HCT116 (cell line): Measurements from ENCODE around the gene WDR43. TPM values are rescaled to one million over a fixed set of nuclear protein-coding genes. Genes with fewer than 3 reads are reported as not detected.

Source experiments
- ATAC-seq: fragments of 200-7000 bp; cut with Tn5 transposase; 2 replicates; pipeline ENCODE4 v1.9.1; 2020; ENCODE audit warnings: mild to moderate bottlenecking, moderate library complexity
- BruUV-seq: library from RNA; stranded (reverse); fragments of 400-500 nt; replicated peaks from 2 replicates; lab custom pipeline; 2021; lab: Mats Ljungman, UMichigan
- CTCF ChIA-PET: fragments of 300-600 bp; sonication (Branson Sonifier 250); formaldehyde crosslinking; loops from one replicate; lab custom pipeline; 2021; ENCODE audit warnings: antibody characterized with exemption; lab: Charles Lee
- POLR2A ChIA-PET: fragments of 300-600, 350-600 bp; sonication (Branson Sonifier 250); formaldehyde crosslinking; loops from one replicate; lab custom pipeline; 2021; ENCODE audit warnings: antibody characterized with exemption; lab: Charles Lee
- RAD21 ChIA-PET, 2 experiments: fragments of 300-600 bp; sonication (Branson Sonifier 250); formaldehyde crosslinking; loops; one replicate each; lab custom pipeline; 2023; ENCODE audit warnings: low total read pairs in 2 of 2; ENCODE audit not compliant: uncharacterized antibody in 2 of 2, unreplicated experiment in 2 of 2, low non-redundant PET in 1 of 2; lab: Charles Lee
- DNase-seq: peaks from one replicate; pipeline ENCODE4 v3.0.0-alpha.2; 2010; ENCODE audit warnings: low read depth, low spot score
- H2AFZ ChIP-seq: fragments of 200-600 bp; shearing (Covaris generic), sonication (generic); 2 replicates; pipeline ENCODE4 v1.6.1; 2017; ENCODE audit warnings: low read depth, mixed run types, mixed read lengths, antibody characterized with exemption, low read length; ENCODE audit not compliant: poor library complexity, severe bottlenecking
- H3K27ac ChIP-seq: 2 replicates; pipeline ENCODE4 v1.5.1; 2012; ENCODE audit warnings: low read depth, low read length
- H3K27me3 ChIP-seq: fragments of 200-600 bp; sonication (generic); 2 replicates; pipeline ENCODE4 v1.6.1; 2016; ENCODE audit warnings: mixed run types, low read length, mixed read lengths; ENCODE audit not compliant: insufficient read depth
- H3K36me3 ChIP-seq, 2 experiments: fragments of 200-500 bp in 1 of 2; fragments of 200-600 bp in 1 of 2; sonication (Bioruptor generic) in 1 of 2; sonication (generic) in 1 of 2; 2 replicates each; pipeline versions ENCODE4 v1.5.1 to v1.6.1; 2014 to 2016; ENCODE audit warnings: low read length in 2 of 2, inconsistent platforms in 1 of 2, mixed read lengths in 1 of 2, mixed run types in 1 of 2; ENCODE audit not compliant: insufficient read depth in 2 of 2, control insufficient read depth in 1 of 2
- H3K4me1 ChIP-seq, 2 experiments: fragments of 200-600 bp in 1 of 2; sonication (generic) in 1 of 2; 2 replicates each; pipeline versions ENCODE4 v1.5.1 to v1.6.1; 2012 to 2017; ENCODE audit warnings: low read length in 2 of 2, inconsistent platforms in 1 of 2, mild to moderate bottlenecking in 1 of 2, mixed read lengths in 1 of 2, mixed run types in 1 of 2, moderate library complexity in 1 of 2; ENCODE audit not compliant: insufficient read depth in 2 of 2, control insufficient read depth in 1 of 2
- H3K4me2 ChIP-seq: fragments of 200-600 bp; sonication (generic); 2 replicates; pipeline ENCODE4 v1.6.1; 2017; ENCODE audit warnings: mixed run types, low read length, mixed read lengths
- H3K4me3 ChIP-seq, 2 experiments: fragments of 200-600 bp in 1 of 2; sonication (generic) in 1 of 2; replicated peaks in 1 of 2; 2 replicates each; pipeline ENCODE4 v1.5.1; 2011 to 2016; ENCODE audit warnings: low read length in 2 of 2, control low read depth in 1 of 2, low read depth in 1 of 2, mild to moderate bottlenecking in 1 of 2, mixed read lengths in 1 of 2, mixed run types in 1 of 2
- H3K79me2 ChIP-seq: fragments of 200-600 bp; sonication (generic); 2 replicates; pipeline ENCODE4 v1.6.1; 2017; ENCODE audit warnings: mild to moderate bottlenecking, mixed run types, low read length, moderate library complexity, mixed read lengths; ENCODE audit not compliant: insufficient read depth
- H3K9ac ChIP-seq: fragments of 200-600 bp; sonication (generic); 2 replicates; pipeline ENCODE4 v1.6.1; 2016; ENCODE audit warnings: low read length, mixed read lengths
- H3K9me2 ChIP-seq: fragments of 200-600 bp; sonication (generic), shearing (Covaris generic); 2 replicates; pipeline ENCODE4 v1.6.1; 2017; ENCODE audit warnings: mixed run types, mild to moderate bottlenecking, moderate library complexity; ENCODE audit not compliant: insufficient read depth
- H3K9me3 ChIP-seq, 2 experiments: fragments of 200-500 bp in 1 of 2; fragments of 200-600 bp in 1 of 2; sonication (Bioruptor generic) in 1 of 2; sonication (generic) in 1 of 2; 2 replicates each; pipeline ENCODE4 v1.6.1; 2014 to 2017; ENCODE audit warnings: low read length in 2 of 2, mixed read lengths in 2 of 2, inconsistent platforms in 1 of 2, low read depth in 1 of 2, mild to moderate bottlenecking in 1 of 2, mixed run types in 1 of 2, moderate library complexity in 1 of 2; ENCODE audit not compliant: control insufficient read depth in 1 of 2, insufficient read depth in 1 of 2
- H4K20me1 ChIP-seq: fragments of 200-600 bp; sonication (generic), shearing (Covaris generic); 2 replicates; pipeline ENCODE4 v1.6.1; 2017; ENCODE audit warnings: mixed run types, mild to moderate bottlenecking, moderate library complexity; ENCODE audit not compliant: insufficient read depth
- ATF3 ChIP-seq: IDR thresholded peaks from 2 replicates; pipeline ENCODE4 v1.6.1; 2012
- EGR1 ChIP-seq: IDR thresholded peaks from 2 replicates; pipeline ENCODE4 v1.6.1; 2012; ENCODE audit warnings: low read depth
- ELF1 ChIP-seq: IDR thresholded peaks from 2 replicates; pipeline ENCODE4 v1.6.1; 2012; ENCODE audit warnings: low read depth, borderline replicate concordance
- POLR2A ChIP-seq: IDR thresholded peaks from 2 replicates; pipeline ENCODE4 v1.7.0; 2011; ENCODE audit warnings: borderline replicate concordance; ENCODE audit not compliant: insufficient read depth, insufficient read length; ENCODE audit errors: extremely low read depth
- ZFX ChIP-seq: fragments of 450-650 bp; IDR thresholded peaks from 2 replicates; pipeline ENCODE4 v1.6.1; 2017
- ZNF274 ChIP-seq: fragments of 200-500 bp; sonication (Bioruptor generic); IDR thresholded peaks from 2 replicates; pipeline ENCODE4 v1.6.1; 2014; ENCODE audit warnings: mild to moderate bottlenecking, low read depth, low read length, inconsistent platforms
- intact Hi-C: fragments of 100-400 bp; cut with micrococcal nuclease; formaldehyde crosslinking; loops from 2 replicates; pipeline ENCODE4 v1.10.0; 2022
- total RNA-seq: library from RNA; stranded (reverse); gene quantifications from one replicate; pipeline ENCODE4 v1.2.1, GENCODE V29; 2021; ENCODE audit not compliant: unreplicated experiment

The WDR43 gene
- total RNA-seq, 1 experiment from 2014 or later = 119 TPM

GRCh38 chr2:28868611-28869010 is 25.9 kb upstream of the WDR43 start:
- Histone ChIP-seq H3K9me2 (no peaks in the 10 kb centered on the region), H2AFZ (no peak overlapping the region), H3K9me3 (no peaks in the 10 kb centered on the region), H3K27me3 (no peaks in the 10 kb centered on the region), H4K20me1 (no peaks in the 10 kb centered on the region), H3K4me3 (peak overlapping the region; percentile 4 to 97; a peak in 3 of 4 replicates), H3K4me2 (peak overlapping the region; percentile 99; the same call in 1 of the 2 replicates), H3K9ac (no peak overlapping the region), H3K36me3 (peaks cover 0 to 9% of the 10 kb centered on the region in 2 experiments; a peak in 1 of 4 replicates), H3K4me1 (peaks cover 10 to 14% of the 10 kb centered on the region in 2 experiments; a peak in 3 of 4 replicates)
- RAD21 ChIA-PET = no interaction called here
- CTCF ChIA-PET = no interaction called here
- no peak for DNase-seq
- BruUV-seq = no TSS peak
- no peak for TF ChIP-seq ATF3
- no peak for TF ChIP-seq ZFX
- no peak for TF ChIP-seq POLR2A
- no peak for TF ChIP-seq ZNF274
- TF ChIP-seq, all 23 proteins: peak for 0
- Histone ChIP-seq H3K27ac (no peak overlapping the region), H3K79me2 (peaks cover 59% of the 10 kb centered on the region)
- POLR2A ChIA-PET = no interaction called here
- no peak for ATAC-seq
- intact Hi-C loops = no loop called here

GRCh38 chr2:28869494-28870145 is 24.8 kb upstream of the WDR43 start:
- peak overlapping the region; percentile 89 for H3K9ac ChIP-seq
- RAD21 ChIA-PET = no interaction called here
- no peaks in the 10 kb centered on the region for H3K9me3 ChIP-seq
- H3K79me2 ChIP-seq = peaks cover 49% of the 10 kb centered on the region
- ATAC-seq (peak; percentile 54), DNase-seq (no peak)
- H2AFZ ChIP-seq = no peak overlapping the region
- H3K4me3 ChIP-seq = peak overlapping the region; percentile 86 to 97
- H3K27me3 ChIP-seq = no peaks in the 10 kb centered on the region
- CTCF ChIA-PET = no interaction called here
- intact Hi-C loops = no loop called here
- POLR2A ChIA-PET = interaction anchor here (0.7 to 1.4 kb wide), 4 partner anchors 9 to 118 kb away, joined by 3 to 6 read pairs (median 3); partner anchors contain the start of genes PPP1CB and WDR43
- H3K4me2 ChIP-seq = peak overlapping the region; percentile 99
- no peaks in the 10 kb centered on the region for H3K9me2 ChIP-seq
- TF ChIP-seq ZFX (peak; percentile 67; the same call in 1 of the 2 replicates), ELF1 (no peak), EGR1 (no peak)
- 0 out of 4 replicates have a peak, but pooled peaks cover 0 to 3% of the 10 kb centered on the region in 2 experiments for H3K36me3 ChIP-seq
- BruUV-seq = TSS peak; percentile 56
- peak overlapping the region; percentile 54 for H3K27ac ChIP-seq
- H3K4me1 ChIP-seq = peaks cover 10 to 14% of the 10 kb centered on the region in 2 experiments; a peak in 3 of 4 replicates
- H4K20me1 ChIP-seq = no peaks in the 10 kb centered on the region
